Esophagus muscularis mucosa (tissue), 4 donors: ENCODE measurements around the gene MLN. TPM values are rescaled to one million over a fixed set of nuclear protein-coding genes. Genes with fewer than 3 reads are reported as not detected.

Source experiments
- DNase-seq: peaks from one replicate; pipeline ENCODE4 v3.0.0-alpha.2; 2017; ENCODE audit errors: extremely low spot score
- H3K27ac ChIP-seq, 4 donors: fragments of 200-600 bp; sonication (generic); replicated peaks in 1 of 4; 1 replicate in 3 of 4; 2 replicates in 1 of 4; pipeline ENCODE4 v1.5.1; 2016 to 2019; ENCODE audit warnings: mild to moderate bottlenecking in 1 of 4
- H3K27me3 ChIP-seq, 4 donors: fragments of 200-600 bp; sonication (generic); one replicate each; pipeline versions ENCODE4 v1.5.1 to v1.6.0; 2016 to 2019
- H3K36me3 ChIP-seq, 4 donors: fragments of 200-600 bp; sonication (generic); one replicate each; pipeline ENCODE4 v1.5.1; 2016 to 2019
- H3K4me1 ChIP-seq, 4 donors: fragments of 200-600 bp; sonication (generic); one replicate each; pipeline ENCODE4 v1.5.1; 2016 to 2019
- H3K4me3 ChIP-seq, 4 donors: fragments of 200-600 bp; sonication (generic); 1 replicate in 2 of 4; 2 replicates in 2 of 4; pipeline ENCODE4 v1.5.1; 2016 to 2019; ENCODE audit warnings: mild to moderate bottlenecking in 4 of 4, moderate library complexity in 1 of 4
- H3K9me3 ChIP-seq, 4 donors: fragments of 200-600 bp; sonication (generic); 1 replicate in 3 of 4; 2 replicates in 1 of 4; pipeline ENCODE4 v1.5.1; 2016 to 2019
- CTCF ChIP-seq, 3 experiments: fragments of 200-600 bp in 2 of 3; fragments of 450-650 bp in 1 of 3; sonication (generic) in 2 of 3; IDR thresholded peaks; one replicate each; pipeline ENCODE4 v1.5.1; 2017 to 2019; ENCODE audit warnings: antibody characterized with exemption in 3 of 3, mild to moderate bottlenecking in 2 of 3, moderate library complexity in 1 of 3
- EP300 ChIP-seq: sonication (generic); formaldehyde crosslinking; IDR thresholded peaks from one replicate; pipeline ENCODE4 v1.6.1; 2017; ENCODE audit warnings: antibody characterized with exemption
- POLR2A ChIP-seq: fragments of 450-650 bp; IDR thresholded peaks from one replicate; pipeline ENCODE4 v1.6.1; 2017; ENCODE audit warnings: antibody characterized with exemption, moderate library complexity, mild to moderate bottlenecking, low read depth
- POLR2AphosphoS5 ChIP-seq, 2 donors: sonication (generic); formaldehyde crosslinking; IDR thresholded peaks; one replicate each; pipeline ENCODE4 v1.6.1; 2017; ENCODE audit warnings: antibody characterized with exemption in 2 of 2
- WGBS: methylation state at CpG from one replicate; pipeline ENCODE4 v1.1.5; 2018; 5-methylcytosine and 5-hydroxymethylcytosine counted together
- intact Hi-C: fragments of 100-400 bp; cut with DNase I; formaldehyde crosslinking; loops from one replicate; pipeline ENCODE4 v1.15.1; 2023
- total RNA-seq, 4 donors: library from RNA; depleted of rRNA; stranded (reverse); fragments of >200 nt; gene quantifications; one replicate each; pipeline versions ENCODE4 v1.1.0 to v1.2.1, GENCODE V29; 2016

The MLN gene
- total RNA-seq, 4 donors from 2014 or later: not detected

- H3K36me3 ChIP-seq: peaks cover 36 to 45% (median 45%) of the 10 kb centered on the region in 4 donors
- peaks cover 23 to 45% (median 43%) of the 10 kb centered on the region in 4 donors for H3K4me1 ChIP-seq
- 10% methylated on average over 13 of the region's 47 CpGs for WGBS
- TF ChIP-seq CTCF (IDR thresholded peaks at IDR 0.05) (peak in 2 of 3 experiments; percentile 92 to 96), EP300 (no peak), POLR2AphosphoS5 (IDR thresholded peaks at IDR 0.05) (peak; percentile 20 to 45)
- peaks cover 0 to 8% (median 0%) of the 10 kb centered on the region in 4 donors for H3K9me3 ChIP-seq
- H3K27me3 ChIP-seq: peaks cover 0 to 6% (median 0%) of the 10 kb centered on the region in 4 donors
- intact Hi-C loops: loop anchor here (5.0 kb wide), 1 partner anchor 256 kb away; no protein-coding TSS in a partner anchor
- H3K27ac ChIP-seq: peak overlapping the region; percentile 64 to 84 (median 72)
- H3K4me3 ChIP-seq: peak overlapping the region; percentile 5 to 32 (median 24)
- no peak for DNase-seq
These were observed 32.4 kb downstream of the MLN start for GRCh38 chr6:33771146-33772081.

- Histone ChIP-seq H3K27ac (peak overlapping the region; percentile 64 to 84 (median 72)), H3K4me3 (no peak overlapping the region), H3K27me3 (peaks cover 0 to 6% (median 0%) of the 10 kb centered on the region in 4 donors), H3K9me3 (peaks cover 0 to 8% (median 0%) of the 10 kb centered on the region in 4 donors), H3K4me1 (peaks cover 23 to 45% (median 43%) of the 10 kb centered on the region in 4 donors), H3K36me3 (peaks cover 30 to 39% (median 39%) of the 10 kb centered on the region in 4 donors)
- intact Hi-C loops: loop anchor here (5.0 kb wide), 1 partner anchor 257 kb away; no protein-coding TSS in a partner anchor
- DNase-seq: no peak
- no peak for TF ChIP-seq CTCF (IDR thresholded peaks at IDR 0.05)
- no peak for TF ChIP-seq EP300
- no peak for TF ChIP-seq POLR2AphosphoS5 (IDR thresholded peaks at IDR 0.05)
- no peak for TF ChIP-seq POLR2A
- WGBS: no CpG with 5 or more reads among the region's 3 CpGs
These were observed 33.0 kb downstream of the MLN start for GRCh38 chr6:33770833-33771145.

- peaks cover 0 to 8% (median 0%) of the 10 kb centered on the region in 4 donors for H3K9me3 ChIP-seq
- intact Hi-C loops: loop anchor here (5.0 kb wide), 1 partner anchor 257 kb away; no protein-coding TSS in a partner anchor
- no peak overlapping the region for H3K4me3 ChIP-seq
- peaks cover 23 to 45% (median 43%) of the 10 kb centered on the region in 4 donors for H3K4me1 ChIP-seq
- TF ChIP-seq POLR2AphosphoS5 (IDR thresholded peaks at IDR 0.05): peak in 1 of 2 donors; percentile 38
- no peak for TF ChIP-seq CTCF (IDR thresholded peaks at IDR 0.05)
- WGBS: 22% methylated on average over 11 of the region's 14 CpGs
- H3K27me3 ChIP-seq: peaks cover 0 to 6% (median 0%) of the 10 kb centered on the region in 4 donors
- DNase-seq: no peak
- peak overlapping the region; percentile 64 to 84 (median 72) for H3K27ac ChIP-seq
- peaks cover 25 to 34% (median 34%) of the 10 kb centered on the region in 4 donors for H3K36me3 ChIP-seq
These were observed 33.5 kb downstream of the MLN start for GRCh38 chr6:33770124-33770832.

- peaks cover 23 to 45% (median 43%) of the 10 kb centered on the region in 4 donors for H3K4me1 ChIP-seq
- peak overlapping the region in 1 of 4 donors; percentile 84 for H3K27ac ChIP-seq
These were observed 34.5 kb downstream of the MLN start for GRCh38 chr6:33769248-33769821.

More at GRCh38 chr6:33769248-33769821, 34.5 kb downstream of the MLN start:
- TF ChIP-seq CTCF (IDR thresholded peaks at IDR 0.05): no peak
- TF ChIP-seq POLR2A: no peak
- no peak for TF ChIP-seq POLR2AphosphoS5 (IDR thresholded peaks at IDR 0.05)
- TF ChIP-seq EP300: no peak
- 73% methylated on average over 9 of the region's 10 CpGs for WGBS
- H3K27me3 ChIP-seq: peaks cover 0 to 6% (median 0%) of the 10 kb centered on the region in 4 donors
- intact Hi-C loops: loop anchor here (5.0 kb wide), 1 partner anchor 388 kb away; no protein-coding TSS in a partner anchor
- no peak for DNase-seq
- no peak overlapping the region for H3K4me3 ChIP-seq
- H3K36me3 ChIP-seq: peaks cover 17 to 24% (median 24%) of the 10 kb centered on the region in 4 donors
- peaks cover 0 to 8% (median 0%) of the 10 kb centered on the region in 4 donors for H3K9me3 ChIP-seq
